ENCODE results near the gene OR51L1.

The OR51L1 gene

DNA sequence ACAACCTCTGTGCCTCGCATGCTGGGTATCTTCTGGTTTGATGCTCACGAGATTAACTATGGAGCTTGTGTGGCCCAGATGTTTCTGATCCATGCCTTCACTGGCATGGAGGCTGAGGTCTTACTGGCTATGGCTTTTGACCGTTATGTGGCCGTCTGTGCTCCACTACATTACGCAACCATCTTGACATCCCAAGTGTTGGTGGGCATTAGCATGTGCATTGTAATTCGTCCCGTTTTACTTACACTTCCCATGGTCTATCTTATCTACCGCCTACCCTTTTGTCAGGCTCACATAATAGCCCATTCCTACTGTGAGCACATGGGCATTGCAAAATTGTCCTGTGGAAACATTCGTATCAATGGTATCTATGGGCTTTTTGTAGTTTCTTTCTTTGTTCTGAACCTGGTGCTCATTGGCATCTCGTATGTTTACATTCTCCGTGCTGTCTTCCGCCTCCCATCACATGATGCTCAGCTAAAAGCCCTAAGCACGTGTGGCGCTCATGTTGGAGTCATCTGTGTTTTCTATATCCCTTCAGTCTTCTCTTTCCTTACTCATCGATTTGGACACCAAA lies 52.2 kb downstream of the OR51L1 start:
- no peak for DNase-seq (ENCODE audit: low spot score)
